Measurements from ENCODE around the gene TOM1L2.

The TOM1L2 gene

GRCh38 chr17:17994271-17995069, 22.3 kb upstream of the TOM1L2 start:
- no peak for DNase-seq

- no peak for DNase-seq
Observed at GRCh38 chr17:17993852-17994251, 21.7 kb upstream of the TOM1L2 start.

GRCh38 chr17:17993366-17993765, 21.2 kb upstream of the TOM1L2 start:
- DNase-seq = no peak

- no peak for DNase-seq
Observed at GRCh38 chr17:17990282-17990681, 18.1 kb upstream of the TOM1L2 start.

- no peak for DNase-seq
Observed at GRCh38 chr17:17989618-17990017, 17.4 kb upstream of the TOM1L2 start.

- no peak for DNase-seq
Observed at GRCh38 chr17:17989081-17989480, 16.9 kb upstream of the TOM1L2 start.

GRCh38 chr17:17988427-17988945, 16.3 kb upstream of the TOM1L2 start:
- DNase-seq = no peak

GRCh38 chr17:17987901-17988300, 15.7 kb upstream of the TOM1L2 start:
- DNase-seq = no peak

- no peak for DNase-seq
Observed at GRCh38 chr17:17987187-17987896, 15.1 kb upstream of the TOM1L2 start.

GRCh38 chr17:17985555-17985954, 13.4 kb upstream of the TOM1L2 start:
- no peak for DNase-seq

GRCh38 chr17:17985153-17985552, 13.0 kb upstream of the TOM1L2 start:
- no peak for DNase-seq

- no peak for DNase-seq
Observed at GRCh38 chr17:17983776-17984175, 11.6 kb upstream of the TOM1L2 start.

- no peak for DNase-seq
Observed at GRCh38 chr17:17983376-17983775, 11.2 kb upstream of the TOM1L2 start.

GRCh38 chr17:17982801-17983200, 10.6 kb upstream of the TOM1L2 start:
- no peak for DNase-seq

- DNase-seq = no peak
Observed at GRCh38 chr17:17981330-17981729, 9.1 kb upstream of the TOM1L2 start.

- no peak for DNase-seq
Observed at GRCh38 chr17:17979778-17980177, 7.6 kb upstream of the TOM1L2 start.

- DNase-seq = no peak
Observed at GRCh38 chr17:17978481-17979424, 6.6 kb upstream of the TOM1L2 start.

GRCh38 chr17:17976931-17977570, 4.9 kb upstream of the TOM1L2 start:
- DNase-seq = no peak

- DNase-seq = no peak
Observed at GRCh38 chr17:17975436-17975835, 3.2 kb upstream of the TOM1L2 start.

- no peak for DNase-seq
Observed at GRCh38 chr17:17972952-17973254, 703 bp upstream of the TOM1L2 start.

GRCh38 chr17:17971431-17972125, 622 bp downstream of the TOM1L2 start:
- DNase-seq = no peak
